ENCODE data around the gene ZNRF1.

GRCh38 chr16:75060723-75061122 is 61.9 kb downstream of the ZNRF1 start:
- TF ChIP-seq CTCF (IDR thresholded peaks at IDR 0.05; ENCODE audit: low read depth, low read length), result no peak
- no peak for TF ChIP-seq POLR2A (IDR thresholded peaks at IDR 0.05; ENCODE audit: extremely low read depth, insufficient read length)
- no peak for TF ChIP-seq MAX (IDR thresholded peaks at IDR 0.05; ENCODE audit: low read depth, low read length)
- TF ChIP-seq MYC (IDR thresholded peaks at IDR 0.05; ENCODE audit: low read depth, low read length), result no peak
